ENCODE measurements around the gene COL18A1. TPM values are rescaled to one million over a fixed set of nuclear protein-coding genes. Genes with fewer than 3 reads are reported as not detected.
A peak's percentile ranks its signal among the peaks of the same experiment; 100 is the strongest.

Gene COL18A1
- total and polyA plus RNA-seq, 3 donors from 2014 or later, result 53.2 to 165 (median 111) TPM

- Histone ChIP-seq H3K9me3 (no peaks in the 10 kb centered on the region), H3K27ac (no peak overlapping the region), H3K27me3 (no peaks in the 10 kb centered on the region), H3K36me3 (ENCODE audit: low read depth, missing control alignments) (no peaks in the 10 kb centered on the region), H3K4me3 (no peak overlapping the region), H3K4me1 (peaks cover 24% of the 10 kb centered on the region)
- 83 to 92% methylated on average over 4 to 17 of the region's 17 CpGs for WGBS, 2 donors
- no peak for DNase-seq
- TF ChIP-seq POLR2A (IDR thresholded peaks at IDR 0.05) (no peak), CTCF (IDR thresholded peaks at IDR 0.05) (no peak)
- intact Hi-C loops (cut with DNase I; ENCODE audit: low total_unique reads), result no loop called here
These were observed 134.3 kb downstream of the COL18A1 start for GRCh38 chr21:45539046-45539795.

- WGBS, 2 donors, result 88 to 93% methylated on average over 15 to 24 of the region's 24 CpGs
- Histone ChIP-seq H3K9me3 (no peaks in the 10 kb centered on the region), H3K36me3 (ENCODE audit: low read depth, missing control alignments) (no peaks in the 10 kb centered on the region), H3K4me3 (no peak overlapping the region), H3K27me3 (no peaks in the 10 kb centered on the region), H3K4me1 (peaks cover 16% of the 10 kb centered on the region), H3K27ac (no peak overlapping the region)
- TF ChIP-seq POLR2A (IDR thresholded peaks at IDR 0.05) (no peak), CTCF (IDR thresholded peaks at IDR 0.05) (no peak)
- DNase-seq, result no peak
- intact Hi-C loops (cut with DNase I; ENCODE audit: low total_unique reads), result no loop called here
These were observed 135.0 kb downstream of the COL18A1 start for GRCh38 chr21:45539796-45540600.

- Histone ChIP-seq H3K27ac (no peak overlapping the region), H3K27me3 (no peaks in the 10 kb centered on the region), H3K9me3 (no peaks in the 10 kb centered on the region), H3K4me3 (no peak overlapping the region), H3K4me1 (peaks cover 16% of the 10 kb centered on the region), H3K36me3 (ENCODE audit: low read depth, missing control alignments) (no peaks in the 10 kb centered on the region)
- no peak for TF ChIP-seq CTCF (IDR thresholded peaks at IDR 0.05)
- no peak for TF ChIP-seq POLR2A (IDR thresholded peaks at IDR 0.05)
- DNase-seq, result no peak
- 88 to 90% methylated on average over 10 of the region's 10 CpGs for WGBS, 2 donors
- intact Hi-C loops (cut with DNase I; ENCODE audit: low total_unique reads), result no loop called here
These were observed 135.6 kb downstream of the COL18A1 start for GRCh38 chr21:45540601-45540970.

GRCh38 chr21:45541221-45542039, 136.5 kb downstream of the COL18A1 start:
- H3K4me1 ChIP-seq, result peaks cover 16% of the 10 kb centered on the region
- H3K9me3 ChIP-seq, result no peaks in the 10 kb centered on the region
- H3K27ac ChIP-seq, result no peak overlapping the region
- intact Hi-C loops (cut with DNase I; ENCODE audit: low total_unique reads), result no loop called here
- no peaks in the 10 kb centered on the region for H3K36me3 ChIP-seq (ENCODE audit: low read depth, missing control alignments)
- H3K27me3 ChIP-seq, result no peaks in the 10 kb centered on the region
- H3K4me3 ChIP-seq, result peak overlapping the region; percentile 67
- DNase-seq, result peak; percentile 77
- TF ChIP-seq POLR2A (IDR thresholded peaks at IDR 0.05) (no peak), CTCF (IDR thresholded peaks at IDR 0.05) (no peak)
- WGBS, 2 donors, result 13 to 100% methylated on average over 1 to 46 of the region's 50 CpGs
